Thyroid gland (tissue), 4 donors: Measurements from ENCODE around the gene ATXN1.

ENCODE experiments used
- POLR2A ChIP-seq, 2 donors: fragments of 450-650 bp; IDR thresholded peaks; one replicate each; pipeline ENCODE4 v1.6.1; 2017; ENCODE audit warnings: antibody characterized with exemption in 2 of 2, mild to moderate bottlenecking in 2 of 2, moderate library complexity in 1 of 2
- TF ChIP-seq, protein P1 (sequence below), 6 experiments: fragments of 200-600 bp in 3 of 6; fragments of 450-650 bp in 3 of 6; sonication (generic) in 3 of 6; IDR thresholded peaks; one replicate each; pipeline ENCODE4 v1.5.1; 2016 to 2019; ENCODE audit warnings: antibody characterized with exemption in 6 of 6, mild to moderate bottlenecking in 2 of 6, inconsistent platforms in 1 of 6, moderate library complexity in 1 of 6

DNA sequence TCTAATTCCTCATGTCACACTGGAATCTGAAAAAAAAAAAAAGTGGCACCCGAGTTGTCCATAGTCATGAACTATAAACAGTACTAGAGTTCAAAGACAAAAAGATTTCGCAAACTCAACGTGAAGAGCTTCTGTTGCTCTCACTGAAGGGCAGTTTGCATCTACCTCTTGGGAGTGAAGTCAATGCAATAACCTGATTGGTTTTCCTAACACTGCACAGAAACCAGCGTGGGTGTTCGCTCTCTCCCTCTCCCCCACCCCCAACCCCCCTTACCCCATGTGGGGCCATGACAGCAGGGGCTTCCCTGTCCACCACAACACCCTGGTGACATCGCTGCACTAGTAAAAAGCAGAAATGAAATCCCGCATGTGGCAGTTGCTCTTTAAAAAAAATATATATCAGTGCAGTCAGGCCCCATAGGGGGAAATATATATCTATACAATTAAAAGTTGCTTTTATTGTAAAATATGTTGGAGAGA, 456.0 kb downstream of the ATXN1 start:
- TF ChIP-seq, protein P1, sequence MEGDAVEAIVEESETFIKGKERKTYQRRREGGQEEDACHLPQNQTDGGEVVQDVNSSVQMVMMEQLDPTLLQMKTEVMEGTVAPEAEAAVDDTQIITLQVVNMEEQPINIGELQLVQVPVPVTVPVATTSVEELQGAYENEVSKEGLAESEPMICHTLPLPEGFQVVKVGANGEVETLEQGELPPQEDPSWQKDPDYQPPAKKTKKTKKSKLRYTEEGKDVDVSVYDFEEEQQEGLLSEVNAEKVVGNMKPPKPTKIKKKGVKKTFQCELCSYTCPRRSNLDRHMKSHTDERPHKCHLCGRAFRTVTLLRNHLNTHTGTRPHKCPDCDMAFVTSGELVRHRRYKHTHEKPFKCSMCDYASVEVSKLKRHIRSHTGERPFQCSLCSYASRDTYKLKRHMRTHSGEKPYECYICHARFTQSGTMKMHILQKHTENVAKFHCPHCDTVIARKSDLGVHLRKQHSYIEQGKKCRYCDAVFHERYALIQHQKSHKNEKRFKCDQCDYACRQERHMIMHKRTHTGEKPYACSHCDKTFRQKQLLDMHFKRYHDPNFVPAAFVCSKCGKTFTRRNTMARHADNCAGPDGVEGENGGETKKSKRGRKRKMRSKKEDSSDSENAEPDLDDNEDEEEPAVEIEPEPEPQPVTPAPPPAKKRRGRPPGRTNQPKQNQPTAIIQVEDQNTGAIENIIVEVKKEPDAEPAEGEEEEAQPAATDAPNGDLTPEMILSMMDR (IDR thresholded peaks at IDR 0.05) = no peak
- TF ChIP-seq POLR2A (IDR thresholded peaks at IDR 0.05) = no peak
